IMR-90 (cell line): ENCODE results near the gene TTC29. TPM values are rescaled to one million over a fixed set of nuclear protein-coding genes. Genes with fewer than 3 reads are reported as not detected.

Source experiments
- ATAC-seq: fragments of 200-7000 bp; cut with Tn5 transposase; 2 replicates; pipeline ENCODE4 v1.9.1; 2020; ENCODE audit warnings: low read depth, mild to moderate bottlenecking, moderate library complexity
- BruUV-seq: library from RNA; stranded (reverse); fragments of 400-500 nt; replicated peaks from 2 replicates; lab custom pipeline; 2021; lab: Mats Ljungman, UMichigan
- CTCF ChIA-PET: fragments of 300-600 bp; formaldehyde crosslinking; extraction: SDS; loops from one replicate; lab custom pipeline; 2021; ENCODE audit warnings: antibody characterized with exemption; lab: Yijun Ruan, JAX
- POLR2A ChIA-PET: fragments of 300-600 bp; sonication (Branson Sonifier 250); formaldehyde crosslinking; loops from one replicate; lab custom pipeline; 2022; ENCODE audit warnings: antibody characterized with exemption; ENCODE audit not compliant: unreplicated experiment; lab: Charles Lee
- DNase-seq: peaks from one replicate; pipeline ENCODE4 v3.0.0; 2013
- H2AFZ ChIP-seq: replicated peaks from 2 replicates; pipeline ENCODE3; 2013; ENCODE audit warnings: low read length, mild to moderate bottlenecking; ENCODE audit not compliant: poor library complexity
- H2AK5ac ChIP-seq: 2 replicates; pipeline ENCODE4 v1.6.1; 2013; ENCODE audit warnings: low read depth, low read length, inconsistent platforms
- H2AK9ac ChIP-seq: replicated peaks from 2 replicates; pipeline ENCODE3; 2013; ENCODE audit warnings: mild to moderate bottlenecking, low read depth, low read length, moderate library complexity; ENCODE audit not compliant: poor library complexity
- H2BK120ac ChIP-seq: 2 replicates; pipeline ENCODE4 v1.6.1; 2013; ENCODE audit warnings: low read depth, low read length, inconsistent platforms
- H2BK15ac ChIP-seq: 3 replicates; pipeline ENCODE4 v1.6.1; 2013; ENCODE audit warnings: low read depth, low read length, inconsistent platforms
- H2BK20ac ChIP-seq: 2 replicates; pipeline ENCODE4 v1.6.1; 2013; ENCODE audit warnings: low read depth, mild to moderate bottlenecking, inconsistent platforms, low read length, moderate library complexity
- H2BK5ac ChIP-seq: 2 replicates; pipeline ENCODE4 v1.6.1; 2013; ENCODE audit warnings: mild to moderate bottlenecking, low read depth, low read length, inconsistent platforms; ENCODE audit not compliant: poor library complexity, severe bottlenecking
- H3K14ac ChIP-seq: replicated peaks from 2 replicates; pipeline ENCODE4 v1.6.1; 2013; ENCODE audit warnings: low read depth, low read length, inconsistent platforms
- H3K18ac ChIP-seq: 2 replicates; pipeline ENCODE4 v1.6.1; 2013; ENCODE audit warnings: low read depth, low read length, control low read depth
- H3K23ac ChIP-seq: 2 replicates; pipeline ENCODE4 v1.6.1; 2013; ENCODE audit warnings: low read depth, low read length, inconsistent platforms
- H3K27ac ChIP-seq: 2 replicates; pipeline ENCODE4 v1.5.1; 2013; ENCODE audit warnings: mild to moderate bottlenecking, control low read depth, low read length; ENCODE audit not compliant: insufficient read depth
- H3K27me3 ChIP-seq: 2 replicates; pipeline ENCODE4 v1.6.1; 2013; ENCODE audit warnings: low read length; ENCODE audit not compliant: control insufficient read depth, insufficient read depth
- H3K36me3 ChIP-seq: 2 replicates; pipeline ENCODE4 v1.6.1; 2013; ENCODE audit warnings: low read length, mixed read lengths; ENCODE audit not compliant: control insufficient read depth, insufficient read depth
- H3K4ac ChIP-seq: 2 replicates; pipeline ENCODE4 v1.6.1; 2013; ENCODE audit warnings: low read depth, low read length, inconsistent platforms
- H3K4me1 ChIP-seq: 2 replicates; pipeline ENCODE4 v1.6.1; 2013; ENCODE audit warnings: low read length, mixed read lengths; ENCODE audit not compliant: control insufficient read depth, insufficient read depth
- H3K4me2 ChIP-seq: 2 replicates; pipeline ENCODE4 v1.6.1; 2013; ENCODE audit warnings: low read depth, mild to moderate bottlenecking, control low read depth, low read length, moderate library complexity
- H3K4me3 ChIP-seq: 2 replicates; pipeline ENCODE4 v1.5.1; 2013; ENCODE audit warnings: low read depth, mild to moderate bottlenecking, control low read depth, low read length, moderate library complexity; ENCODE audit not compliant: insufficient read depth
- H3K56ac ChIP-seq: 2 replicates; pipeline ENCODE4 v1.6.1; 2013; ENCODE audit warnings: low read length, inconsistent platforms; ENCODE audit not compliant: insufficient read depth; ENCODE audit errors: extremely low read depth
- H3K79me1 ChIP-seq, 2 experiments: 2 replicates each; pipeline ENCODE4 v1.6.1; 2013; ENCODE audit warnings: low read length in 2 of 2, inconsistent platforms in 1 of 2, low read depth in 1 of 2
- H3K9ac ChIP-seq: 2 replicates; pipeline ENCODE4 v1.6.1; 2013; ENCODE audit warnings: low read depth, low read length, control low read depth
- H3K9me1 ChIP-seq: 2 replicates; pipeline ENCODE4 v1.6.1; 2013; ENCODE audit warnings: low read length, inconsistent platforms; ENCODE audit not compliant: insufficient read depth
- H3K9me3 ChIP-seq: 2 replicates; pipeline ENCODE4 v1.6.1; 2013; ENCODE audit warnings: low read length; ENCODE audit not compliant: control insufficient read depth, insufficient read depth
- H4K20me1 ChIP-seq: 2 replicates; pipeline ENCODE4 v1.6.1; 2013; ENCODE audit warnings: low read length, inconsistent platforms; ENCODE audit not compliant: insufficient read depth
- H4K5ac ChIP-seq: 2 replicates; pipeline ENCODE4 v1.6.1; 2013; ENCODE audit warnings: mild to moderate bottlenecking, low read depth, low read length, control low read depth
- H4K8ac ChIP-seq, 2 experiments: 2 replicates each; pipeline ENCODE4 v1.6.1; 2013; ENCODE audit warnings: low read depth in 2 of 2, low read length in 2 of 2, control low read depth in 1 of 2, inconsistent platforms in 1 of 2
- H4K91ac ChIP-seq: 2 replicates; pipeline ENCODE4 v1.6.1; 2013; ENCODE audit warnings: low read depth, low read length, inconsistent platforms; ENCODE audit not compliant: insufficient read depth
- BHLHE40 ChIP-seq: fragments of 150-350 bp; IDR thresholded peaks from 2 replicates; pipeline ENCODE4 v1.6.1; 2016; ENCODE audit warnings: mild to moderate bottlenecking, low read depth, low read length
- CEBPB ChIP-seq: IDR thresholded peaks from 2 replicates; pipeline ENCODE4 v1.6.1; 2012; ENCODE audit warnings: low read depth, low read length, improper control_type of control experiment
- CTCF ChIP-seq: conservative IDR thresholded peaks from 2 replicates; pipeline ENCODE4 v1.5.1; 2012; ENCODE audit warnings: mild to moderate bottlenecking, low read depth, low read length, improper control_type of control experiment
- ELK1 ChIP-seq: fragments of 150-350 bp; IDR thresholded peaks from 2 replicates; pipeline ENCODE4 v1.6.1; 2016; ENCODE audit warnings: low read depth, mild to moderate bottlenecking, low read length, moderate library complexity, borderline replicate concordance
- FOS ChIP-seq: fragments of 150-350 bp; IDR thresholded peaks from 2 replicates; pipeline ENCODE4 v1.6.1; 2016; ENCODE audit warnings: low read depth, low read length
- MAFK ChIP-seq: IDR thresholded peaks from 2 replicates; pipeline ENCODE4 v1.6.1; 2012; ENCODE audit warnings: low read depth, low read length, improper control_type of control experiment
- MXI1 ChIP-seq: IDR thresholded peaks from 2 replicates; pipeline ENCODE4 v1.6.1; 2012; ENCODE audit warnings: low read depth, mild to moderate bottlenecking, low read length, moderate library complexity, borderline replicate concordance
- NFE2L2 ChIP-seq: fragments of 150-350 bp; IDR thresholded peaks from 2 replicates; pipeline ENCODE4 v1.6.1; 2016; ENCODE audit warnings: low read depth, mild to moderate bottlenecking, low read length
- POLR2A ChIP-seq: IDR thresholded peaks from 2 replicates; pipeline ENCODE4 v1.6.1; 2012; ENCODE audit warnings: mild to moderate bottlenecking, low read depth, low read length
- RAD21 ChIP-seq: IDR thresholded peaks from 2 replicates; pipeline ENCODE4 v1.6.1; 2012; ENCODE audit warnings: low read length, improper control_type of control experiment
- RCOR1 ChIP-seq: IDR thresholded peaks from 2 replicates; pipeline ENCODE4 v1.6.1; 2012; ENCODE audit warnings: mild to moderate bottlenecking, low read length, improper control_type of control experiment; ENCODE audit not compliant: insufficient replicate concordance
- RFX5 ChIP-seq: IDR thresholded peaks from 2 replicates; pipeline ENCODE4 v1.8.0; 2012; ENCODE audit warnings: low read depth, mild to moderate bottlenecking, low read length, moderate library complexity
- SMC3 ChIP-seq: fragments of 150-350 bp; IDR thresholded peaks from 2 replicates; pipeline ENCODE4 v1.6.1; 2016; ENCODE audit warnings: low read depth, mild to moderate bottlenecking, antibody characterized with exemption, low read length, moderate library complexity
- USF2 ChIP-seq: fragments of 150-350 bp; IDR thresholded peaks from 2 replicates; pipeline ENCODE4 v1.6.1; 2017; ENCODE audit warnings: mild to moderate bottlenecking, antibody characterized with exemption, low read length, low read depth
- WGBS, 2 experiments: methylation state at CpG; one replicate each; pipeline versions ENCODE4 v1.1.5 to v1.1.7; 2013; ENCODE audit warnings: missing lambda C conversion rate in 2 of 2; ENCODE audit not compliant: insufficient read length in 1 of 2; ENCODE audit errors: extremely low coverage in 2 of 2; 5-methylcytosine and 5-hydroxymethylcytosine counted together
- dilution Hi-C: fragments of 300-500 bp; cut with HindIII; formaldehyde crosslinking; loops from one replicate; pipeline ENCODE4 v1.14.3; 2018; ENCODE audit warnings: low sequenced_read_pairs; ENCODE audit not compliant: unreplicated experiment
- in situ Hi-C: fragments of 300-500 bp; cut with MboI; formaldehyde crosslinking; loops from 3 replicates; pipeline ENCODE4 v1.14.3; 2019; ENCODE audit warnings: low sequenced_read_pairs, inconsistent platforms, mixed read lengths
- intact Hi-C: fragments of 100-400 bp; cut with micrococcal nuclease; formaldehyde crosslinking; loops from 2 replicates; pipeline ENCODE4 v1.10.0; 2022
- polyA plus RNA-seq, 3 experiments: library from polyadenylated mRNA; depleted of rRNA; stranded (reverse); fragments of >200 nt; gene quantifications; 2 replicates each; pipeline ENCODE4 v1.2.3, GENCODE V29; 2012; ENCODE audit warnings: low replicate concordance in 1 of 3
- total RNA-seq: library from RNA; depleted of rRNA; stranded (reverse); fragments of >200 nt; gene quantifications from 2 replicates; pipeline ENCODE4 v1.2.3, GENCODE V29; 2012

Gene TTC29
- total and polyA plus RNA-seq, 2 of the 4 experiments (the other 2 are of a cell fraction): not detected

GRCh38 chr4:146739182-146739581 lies 206.5 kb downstream of the TTC29 start:
- dilution Hi-C loops (no loop called here), in situ Hi-C loops (no loop called here), intact Hi-C loops (no loop called here)
- no peaks in the 10 kb centered on the region for H3K9me3 ChIP-seq
- WGBS, 2 experiments: no CpG with 5 or more reads among the region's 3 CpGs
- no peak overlapping the region for H3K27ac ChIP-seq
- H2BK120ac ChIP-seq: no peak overlapping the region
- no peak overlapping the region for H3K9ac ChIP-seq
- TF ChIP-seq USF2: no peak
- no peak for TF ChIP-seq ELK1
- no peak for TF ChIP-seq FOS
- TF ChIP-seq RCOR1: no peak
- no peak for TF ChIP-seq POLR2A
- no peak for TF ChIP-seq RAD21
- no peak for TF ChIP-seq MAFK
- TF ChIP-seq CTCF: no peak
- no peak for TF ChIP-seq MXI1
- TF ChIP-seq CEBPB: no peak
- no peak for TF ChIP-seq SMC3
- no peak for TF ChIP-seq RFX5
- TF ChIP-seq NFE2L2: no peak
- no peak for TF ChIP-seq BHLHE40
- H3K9me1 ChIP-seq: no peaks in the 10 kb centered on the region
- H3K14ac ChIP-seq: no peak overlapping the region
- H3K79me1 ChIP-seq: no peaks in the 10 kb centered on the region
- no peak overlapping the region for H3K4ac ChIP-seq
- no peak overlapping the region for H2AK9ac ChIP-seq
- no peak overlapping the region for H2AK5ac ChIP-seq
- H3K18ac ChIP-seq: no peak overlapping the region
- no peaks in the 10 kb centered on the region for H3K4me1 ChIP-seq
- POLR2A ChIA-PET: no interaction called here
- BruUV-seq: no TSS peak
- no peak overlapping the region for H4K8ac ChIP-seq
- no peak overlapping the region for H2BK5ac ChIP-seq
- no peak overlapping the region for H3K4me2 ChIP-seq
- H3K23ac ChIP-seq: no peak overlapping the region
- H3K56ac ChIP-seq: no peak overlapping the region
- no peak overlapping the region for H2BK15ac ChIP-seq
- no peak overlapping the region for H3K4me3 ChIP-seq
- no peak overlapping the region for H4K5ac ChIP-seq
- no peaks in the 10 kb centered on the region for H4K20me1 ChIP-seq
- no peaks in the 10 kb centered on the region for H3K36me3 ChIP-seq
- DNase-seq (no peak), ATAC-seq (no peak)
- H3K27me3 ChIP-seq: no peaks in the 10 kb centered on the region
- H4K91ac ChIP-seq: no peak overlapping the region
- H2BK20ac ChIP-seq: no peak overlapping the region
- H2AFZ ChIP-seq: no peak overlapping the region
- CTCF ChIA-PET: no interaction called here
